GM21447 (cell line): ENCODE measurements around the gene PRKCA.

Experiments
- ATAC-seq: cut with Tn5 transposase; IDR thresholded peaks from one replicate; pipeline ENCODE4 v1.9.1; 2021; ENCODE audit not compliant: unreplicated experiment

PRKCA gene

DNA sequence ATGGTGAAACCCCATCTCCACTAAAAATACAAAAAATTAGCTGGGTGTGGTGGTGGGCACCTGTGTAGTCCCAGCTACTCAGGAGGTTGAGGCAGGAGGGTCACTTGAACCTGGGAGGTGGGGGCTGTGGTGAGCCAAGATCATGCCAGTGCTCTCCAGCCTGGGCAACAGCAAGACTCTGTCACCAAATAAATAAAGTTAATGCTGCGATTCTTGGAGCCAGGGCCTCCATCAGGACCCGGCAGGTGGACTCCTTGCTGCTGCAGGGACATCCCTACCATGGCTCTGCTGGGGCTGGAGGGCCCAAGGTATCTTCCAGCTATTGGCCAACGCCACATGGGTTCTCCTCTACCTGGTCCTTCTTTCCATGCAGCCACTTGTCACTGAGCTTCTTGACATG lies 450.0 kb downstream of the PRKCA start:
- ATAC-seq: no peak

DNA sequence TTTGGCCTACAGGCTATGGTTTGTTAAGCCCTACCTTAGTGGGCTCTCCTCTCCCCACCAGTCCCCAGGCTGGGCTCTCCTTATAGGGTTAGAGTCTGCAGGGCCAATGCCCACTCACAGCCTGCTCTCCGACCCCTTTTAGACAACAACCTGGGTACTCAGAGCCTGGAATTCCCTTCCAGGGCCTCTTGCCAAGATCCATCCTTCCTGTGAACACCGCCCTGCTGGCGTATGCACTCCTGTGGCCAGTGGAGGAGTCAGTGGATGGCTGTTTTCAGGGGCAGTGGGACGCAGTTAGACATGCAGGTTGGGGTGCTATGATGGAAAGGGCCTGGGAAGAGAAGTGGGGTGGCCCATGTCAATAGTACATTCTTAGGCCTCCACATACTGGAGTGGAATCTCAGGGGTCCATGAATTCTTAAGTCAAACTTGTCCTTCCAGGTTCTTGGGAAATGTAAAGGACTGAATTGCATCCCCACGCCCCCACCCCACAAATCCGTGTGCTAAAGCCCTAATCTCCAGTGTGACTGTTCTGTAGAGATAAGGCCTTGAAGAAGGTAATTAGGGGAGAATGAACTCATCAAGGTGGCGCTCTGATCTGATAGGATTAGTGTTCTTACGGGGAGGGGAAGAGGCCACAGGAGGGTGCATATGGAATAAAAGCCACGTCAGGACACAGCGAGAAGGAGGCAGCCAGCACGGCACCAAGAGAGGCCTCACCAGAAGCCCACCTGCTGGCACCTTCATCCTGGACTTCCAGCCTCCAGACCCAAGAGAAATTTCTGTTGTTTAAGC lies 450.9 kb downstream of the PRKCA start:
- ATAC-seq: no peak

DNA sequence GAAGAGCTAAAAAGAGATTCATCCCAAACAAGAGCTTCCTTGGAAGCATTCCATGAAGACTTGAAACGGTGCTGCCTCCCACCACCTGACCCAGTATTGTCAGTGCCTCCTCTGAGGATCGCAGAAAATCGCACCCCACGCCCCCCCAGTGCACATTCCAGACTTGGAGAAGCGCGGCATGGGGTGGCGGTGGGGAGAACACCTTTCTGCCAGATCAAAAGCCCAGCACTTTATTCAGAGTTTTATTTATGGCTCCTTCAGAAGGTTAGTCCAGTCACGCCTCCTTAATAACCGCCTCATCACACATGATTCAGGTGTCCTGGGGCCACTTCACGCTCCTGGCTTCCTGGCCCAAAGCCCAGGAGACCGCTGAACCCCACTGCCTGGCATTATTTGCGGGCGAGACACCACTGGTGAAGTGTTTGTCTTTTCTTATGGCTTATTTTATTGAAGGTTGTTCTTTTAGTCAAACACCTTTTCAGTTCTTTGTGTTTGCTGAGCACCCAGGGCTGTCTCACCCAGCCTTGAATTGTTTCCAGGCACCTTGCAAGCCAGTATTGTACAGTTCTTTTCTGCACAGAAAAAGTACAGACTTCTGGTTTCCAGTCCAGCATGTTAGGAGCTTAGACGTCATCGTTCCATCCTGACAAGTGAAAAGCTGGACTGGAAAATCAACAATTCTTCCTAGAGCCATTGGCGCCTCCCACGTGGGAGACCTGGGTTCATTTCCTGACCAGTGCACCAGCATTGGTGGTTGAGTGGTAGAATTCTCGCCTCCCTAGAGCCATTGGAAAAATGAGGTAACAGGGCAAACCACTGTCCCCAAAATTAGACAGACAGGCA lies 452.9 kb downstream of the PRKCA start:
- ATAC-seq: no peak

DNA sequence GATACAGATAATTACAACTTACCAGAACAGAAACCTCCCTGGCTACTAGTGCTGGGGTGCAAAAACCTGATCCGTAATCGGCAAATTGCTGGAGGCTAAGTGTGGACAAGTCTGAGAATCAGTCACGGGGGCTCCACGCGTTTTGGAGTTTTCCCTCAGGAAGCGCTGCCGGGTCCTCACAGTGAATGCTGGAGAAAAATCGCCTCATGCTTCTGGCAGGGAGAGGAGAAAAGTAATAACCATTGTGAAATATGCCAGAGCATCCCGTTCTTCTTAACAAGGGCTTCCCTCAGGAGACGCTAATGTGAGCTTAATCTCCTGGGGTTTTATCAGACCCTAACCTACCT lies 453.5 kb downstream of the PRKCA start:
- no peak for ATAC-seq

DNA sequence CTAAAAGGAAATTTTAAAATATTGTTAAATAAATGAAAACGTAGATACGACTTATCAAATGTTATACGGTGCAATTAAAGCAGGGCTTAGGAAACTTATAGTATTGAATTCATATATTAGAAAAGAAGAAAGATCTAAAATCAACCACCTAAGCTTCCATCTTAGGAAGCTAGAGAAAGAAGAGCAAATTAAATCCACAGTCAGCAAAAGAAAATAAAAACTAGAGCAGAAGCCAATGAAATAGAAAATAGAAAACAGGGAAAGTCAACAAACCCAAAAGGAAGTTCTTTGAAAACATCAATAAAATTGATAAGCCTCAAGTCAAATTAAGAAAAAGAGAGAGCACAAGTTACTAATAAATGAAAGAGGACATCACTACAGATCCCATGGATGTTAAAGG lies 457.9 kb downstream of the PRKCA start:
- ATAC-seq: no peak

DNA sequence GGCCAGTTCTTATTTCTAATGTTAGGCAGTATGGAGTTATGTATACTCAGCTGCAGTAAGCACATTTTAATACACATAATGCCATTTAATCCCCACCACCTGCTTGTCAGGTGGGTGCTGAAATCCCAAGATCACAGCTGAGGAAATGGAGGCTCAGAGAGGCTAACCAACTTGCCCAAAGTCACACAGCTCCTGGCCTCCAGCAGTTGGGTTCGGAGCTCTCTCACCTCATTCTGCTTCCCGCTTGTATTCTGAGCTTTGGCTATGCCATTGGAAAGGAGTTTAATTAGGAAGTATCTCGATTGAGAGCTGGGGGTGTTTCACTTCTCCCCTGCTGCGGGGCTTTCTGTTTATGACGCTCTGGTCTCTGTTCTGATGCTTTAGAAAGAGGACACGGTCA lies 459.9 kb downstream of the PRKCA start:
- ATAC-seq: no peak

DNA sequence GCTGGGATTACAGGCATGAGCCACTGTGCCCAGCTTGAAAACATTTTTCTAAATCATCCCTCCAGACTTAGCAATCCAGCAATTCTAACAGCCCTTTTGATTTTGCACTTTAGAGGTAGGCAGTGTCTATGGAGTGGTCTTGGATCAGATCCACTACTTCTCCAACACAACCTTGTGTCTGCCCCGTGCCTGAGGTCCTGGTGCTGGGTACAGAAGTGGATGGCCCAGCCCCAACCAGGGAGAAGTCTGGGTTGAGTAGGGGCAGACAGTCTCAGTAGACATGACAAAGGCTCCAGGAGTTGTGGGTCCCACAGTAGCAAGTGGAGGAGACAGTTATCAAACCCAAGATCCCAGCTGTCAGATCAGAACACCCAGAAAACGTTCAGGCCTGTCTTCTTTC lies 460.6 kb downstream of the PRKCA start:
- no peak for ATAC-seq

DNA sequence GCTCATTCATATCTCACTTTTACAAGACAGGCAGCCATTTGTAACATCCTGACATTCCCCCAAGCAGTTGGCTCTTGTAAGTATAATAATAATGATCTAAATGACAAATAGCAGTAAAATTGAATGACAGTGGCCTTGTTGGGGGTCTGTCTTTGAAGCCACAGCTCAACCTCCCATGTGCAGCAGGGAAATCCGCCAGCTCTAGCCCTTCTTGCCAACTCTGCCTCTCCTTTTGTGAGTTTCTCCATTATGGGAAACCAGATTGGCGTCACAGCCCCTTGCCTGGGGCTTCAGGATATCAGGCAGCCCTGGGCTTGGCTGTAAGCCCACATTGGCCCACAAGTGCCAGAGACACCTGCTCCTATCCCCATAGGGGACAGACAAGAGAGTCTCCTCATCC lies 462.1 kb downstream of the PRKCA start:
- no peak for ATAC-seq

DNA sequence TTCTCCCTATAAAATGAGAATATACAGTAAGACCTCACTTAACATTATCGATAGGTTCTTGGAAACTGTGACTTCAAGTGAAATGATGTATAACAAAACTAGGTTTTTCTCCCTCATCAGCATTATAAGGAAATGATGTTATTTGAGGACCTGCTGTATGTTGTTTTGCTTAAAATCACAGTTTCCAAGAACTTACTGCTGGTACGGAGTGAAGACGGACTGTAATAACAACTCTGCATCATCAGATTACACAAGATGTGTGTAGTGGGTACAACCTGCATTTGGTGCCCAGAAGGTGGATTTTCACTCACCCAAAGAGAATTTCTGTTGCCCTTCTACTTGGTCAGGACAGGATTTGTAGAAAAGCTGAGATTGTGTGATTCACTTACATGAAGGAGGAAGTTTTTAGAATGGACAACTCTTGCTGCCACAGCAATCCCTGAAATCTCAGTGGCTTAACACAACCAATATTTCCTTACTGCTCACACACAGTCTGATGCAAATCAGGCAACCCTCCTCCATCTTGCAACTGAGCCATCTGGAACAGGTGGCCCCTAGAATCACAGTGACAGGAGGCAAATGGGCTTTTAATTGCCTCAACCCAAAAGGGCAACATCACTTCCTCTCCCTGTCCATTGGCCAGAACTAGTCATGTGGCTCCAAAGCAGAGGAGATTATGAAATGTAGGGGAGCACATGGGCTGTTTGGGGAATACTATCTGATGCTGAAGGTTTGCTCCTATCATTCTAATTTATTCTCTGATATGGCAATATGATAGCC lies 464.9 kb downstream of the PRKCA start:
- ATAC-seq: no peak

DNA sequence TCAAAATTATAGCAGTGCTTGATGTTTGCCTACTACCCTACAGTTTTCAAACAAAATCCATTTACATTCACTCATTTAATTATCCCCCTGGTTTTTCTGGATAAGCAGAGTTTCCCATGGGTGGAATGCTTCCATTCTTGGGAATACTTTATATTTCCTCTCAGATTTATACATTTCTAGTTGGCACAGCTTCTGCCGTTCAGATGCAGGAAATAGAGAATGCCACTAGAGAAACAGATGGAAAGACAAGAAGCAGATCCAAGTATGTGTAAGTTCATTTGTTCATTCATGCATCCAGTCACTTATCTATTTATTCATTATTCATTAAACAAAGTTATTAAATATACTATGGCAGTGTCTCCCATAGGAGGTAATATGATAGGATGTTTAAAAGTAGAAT lies 467.5 kb downstream of the PRKCA start:
- no peak for ATAC-seq

DNA sequence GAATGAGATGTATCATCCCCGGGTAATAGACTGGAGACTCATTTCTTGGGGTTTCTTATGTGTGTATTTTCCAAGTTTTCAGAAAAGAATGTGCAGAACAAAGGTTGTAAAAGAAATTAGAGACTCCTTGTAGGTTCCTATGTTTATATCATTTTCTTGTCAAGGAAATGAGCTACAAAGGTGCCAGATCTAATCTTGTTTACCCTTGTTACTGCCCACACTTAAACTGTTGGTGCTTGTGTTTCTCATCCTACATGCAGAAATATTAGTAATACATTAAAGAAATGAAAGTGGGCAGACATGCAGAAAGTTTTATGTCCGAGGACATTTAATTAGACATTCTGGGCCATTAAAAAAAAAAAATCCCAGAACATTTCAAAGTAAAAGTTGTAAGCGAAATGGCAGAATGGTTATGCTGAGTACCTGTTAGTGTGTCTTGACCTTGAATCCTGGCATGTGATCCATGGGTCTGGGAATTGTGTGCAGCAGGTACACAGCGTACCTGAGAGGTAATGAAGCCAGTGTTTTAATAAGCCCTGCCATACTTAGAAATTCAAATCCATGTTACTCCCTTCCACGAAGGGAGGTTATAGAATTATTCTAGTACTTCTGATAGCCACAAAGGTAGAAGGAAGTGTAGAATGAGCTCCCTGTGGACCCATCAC lies 469.9 kb downstream of the PRKCA start:
- no peak for ATAC-seq

DNA sequence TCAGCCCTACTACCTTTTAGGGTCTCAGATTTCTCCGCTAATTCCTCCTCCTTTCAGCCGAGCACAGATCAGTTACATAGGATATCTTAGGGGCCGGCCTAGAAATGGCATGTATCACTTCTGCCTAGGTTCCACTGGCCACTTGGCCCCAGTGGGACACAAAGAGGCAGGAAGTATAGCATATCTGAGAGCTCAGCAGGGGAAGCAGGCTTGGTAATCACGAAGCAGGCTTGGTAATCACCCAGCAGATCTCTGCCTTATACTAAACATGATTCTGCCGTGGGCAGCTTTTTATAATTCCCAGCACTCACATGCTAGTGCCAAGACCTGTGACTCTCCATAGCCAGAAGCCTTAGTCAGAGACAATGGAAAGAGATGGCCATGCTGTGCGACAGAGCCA lies 472.9 kb downstream of the PRKCA start:
- ATAC-seq: no peak

DNA sequence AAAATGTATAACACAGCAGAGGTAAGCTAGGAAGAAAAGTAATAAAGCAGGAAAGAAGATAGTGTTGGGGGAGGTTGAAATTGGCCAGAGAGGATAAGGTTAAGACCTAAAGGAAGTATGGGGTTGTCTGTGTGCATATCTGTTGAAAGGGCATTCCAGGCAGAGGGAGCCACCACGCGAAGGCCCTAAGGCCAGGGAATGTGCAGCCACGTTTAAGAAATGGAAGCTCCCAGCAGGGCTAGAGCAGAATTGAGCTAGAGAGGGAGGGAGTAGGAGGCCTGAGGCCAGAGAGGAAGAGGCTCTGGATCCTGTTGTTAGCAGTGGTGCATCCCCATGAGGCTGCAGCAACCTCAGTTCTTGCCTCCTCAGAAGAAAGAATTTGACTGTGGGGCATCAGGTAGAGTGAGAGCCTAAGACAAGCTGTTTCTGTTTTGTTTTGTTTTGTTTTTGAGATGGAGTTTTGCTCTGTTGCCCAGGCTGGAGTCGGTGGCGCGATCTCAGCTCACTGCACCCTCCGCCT lies 473.5 kb downstream of the PRKCA start:
- no peak for ATAC-seq

DNA sequence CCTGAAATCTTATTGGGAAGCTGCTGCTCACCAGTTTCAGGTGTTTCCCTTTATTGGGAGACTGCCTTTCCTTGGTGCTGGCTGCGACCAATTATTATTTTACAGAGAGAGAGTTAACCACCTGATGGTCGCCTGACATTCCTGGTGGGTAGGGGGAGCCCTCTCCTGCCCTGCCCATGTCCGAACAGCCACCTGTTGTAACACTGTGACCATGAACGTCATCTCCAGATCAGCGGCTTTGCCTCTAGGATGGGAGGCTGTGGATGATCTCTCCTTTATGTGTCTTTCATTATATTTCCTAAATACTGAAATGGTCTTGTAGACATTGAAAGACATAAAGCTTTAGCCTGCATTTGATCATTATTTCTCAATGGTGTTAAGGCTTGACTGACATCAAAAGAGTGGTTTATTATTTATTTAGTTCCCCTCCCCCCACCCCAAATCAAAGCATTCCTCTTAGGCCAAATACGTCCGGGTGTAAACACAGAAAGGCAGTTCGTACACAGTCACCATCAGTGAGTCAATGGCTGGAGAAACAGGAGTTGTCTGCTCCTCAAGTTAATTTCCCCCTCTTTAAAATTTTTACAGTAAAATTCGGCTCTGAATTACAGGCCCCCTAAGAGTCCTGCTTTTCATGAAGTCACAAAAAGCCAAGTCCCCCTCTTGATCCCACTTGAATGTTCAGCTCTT lies 474.7 kb downstream of the PRKCA start:
- no peak for ATAC-seq

DNA sequence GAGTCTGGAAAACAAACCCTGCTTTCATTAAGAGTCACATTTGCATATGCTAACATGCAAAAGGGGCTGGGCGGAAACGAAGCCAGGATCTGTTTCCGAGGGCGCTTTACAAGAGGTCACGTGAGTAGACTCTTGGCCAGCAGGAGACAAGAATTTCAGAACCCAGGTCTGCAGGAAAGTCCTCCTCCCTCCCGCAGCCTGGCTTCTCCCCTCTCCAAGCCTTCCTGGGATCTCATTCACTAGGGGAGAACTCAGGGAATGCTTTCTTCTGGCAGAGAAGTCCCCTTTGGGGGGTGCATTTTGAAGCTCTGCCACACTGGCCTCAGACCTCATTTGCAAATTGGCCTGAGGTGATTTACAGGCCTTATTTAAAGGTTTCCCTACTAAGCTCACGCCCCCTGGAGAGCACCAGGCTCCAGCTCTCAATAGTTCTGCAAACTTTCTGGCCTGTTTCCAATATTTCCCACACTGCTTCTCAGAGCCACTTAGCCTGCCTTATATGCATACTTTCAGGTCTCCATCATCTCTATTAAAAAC lies 475.3 kb downstream of the PRKCA start:
- ATAC-seq: no peak

DNA sequence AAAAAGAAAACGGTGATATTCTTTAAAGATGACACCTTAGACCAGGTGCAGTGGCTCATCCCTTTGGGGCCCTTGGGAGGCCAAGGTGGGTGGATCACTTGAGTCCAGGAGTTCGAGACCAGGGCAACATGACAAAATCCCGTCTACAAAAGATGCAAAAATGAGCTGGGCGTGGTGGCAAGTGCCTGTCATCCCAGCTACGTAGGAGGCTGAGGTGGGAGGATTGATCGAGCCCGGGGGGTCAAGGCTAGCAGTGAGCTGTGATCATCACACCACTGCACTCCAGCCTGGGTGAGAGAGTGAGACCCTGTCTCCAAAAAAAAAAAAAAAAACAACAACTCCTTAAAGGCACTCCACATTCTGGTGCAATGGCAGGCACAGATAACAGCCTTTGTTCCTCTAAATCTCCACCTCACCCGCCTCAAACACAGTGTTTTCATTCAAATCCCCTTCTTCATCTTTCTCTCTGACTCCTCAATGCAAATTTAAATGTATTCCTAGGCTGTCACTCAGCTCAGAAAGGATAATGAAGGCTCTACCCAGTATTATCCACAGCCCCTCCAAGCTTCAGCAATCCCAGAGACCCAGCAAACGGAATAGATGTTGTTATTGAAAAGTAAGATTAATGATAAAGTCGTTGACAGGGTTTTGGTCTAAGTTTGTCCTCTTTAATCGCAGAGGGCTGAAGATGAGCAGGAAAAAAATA lies 476.3 kb downstream of the PRKCA start:
- ATAC-seq: no peak

DNA sequence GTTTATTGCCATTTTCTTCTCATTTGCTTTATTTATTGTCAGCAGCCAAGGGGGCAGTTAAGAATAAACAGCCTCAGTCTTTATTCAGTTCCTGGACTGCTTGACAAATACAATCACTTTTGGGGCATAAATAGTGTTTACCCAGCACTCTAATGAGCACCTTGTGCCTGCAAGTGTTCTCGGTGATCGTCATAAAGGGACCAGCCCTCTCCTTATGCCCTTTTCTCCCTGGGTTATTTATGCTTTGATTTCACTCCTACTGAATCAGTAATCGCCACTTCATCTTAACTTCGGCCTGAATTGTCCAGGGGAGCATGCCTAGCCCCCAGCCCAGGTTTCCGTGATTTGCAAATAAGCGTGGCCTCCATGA lies 476.8 kb downstream of the PRKCA start:
- no peak for ATAC-seq

DNA sequence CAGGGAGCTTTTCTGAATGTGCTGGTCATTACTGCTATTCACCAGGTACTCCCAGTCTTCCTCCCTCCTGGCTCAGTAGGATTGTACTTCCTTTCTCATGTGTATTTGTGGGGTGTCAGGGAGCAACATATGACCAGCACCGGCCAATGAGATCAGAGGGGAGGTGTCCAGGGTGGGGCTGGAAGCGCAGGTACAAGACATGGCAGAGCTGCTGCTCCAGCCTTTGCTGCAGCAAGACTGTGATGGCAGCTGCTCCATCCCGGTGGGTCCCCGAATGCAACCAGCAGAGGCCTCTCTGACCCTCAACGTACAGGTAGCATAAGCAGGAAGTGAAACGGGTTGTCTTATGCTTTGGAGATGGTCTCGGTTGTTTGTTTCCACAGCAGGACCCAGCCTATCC lies 478.7 kb downstream of the PRKCA start:
- ATAC-seq: no peak

DNA sequence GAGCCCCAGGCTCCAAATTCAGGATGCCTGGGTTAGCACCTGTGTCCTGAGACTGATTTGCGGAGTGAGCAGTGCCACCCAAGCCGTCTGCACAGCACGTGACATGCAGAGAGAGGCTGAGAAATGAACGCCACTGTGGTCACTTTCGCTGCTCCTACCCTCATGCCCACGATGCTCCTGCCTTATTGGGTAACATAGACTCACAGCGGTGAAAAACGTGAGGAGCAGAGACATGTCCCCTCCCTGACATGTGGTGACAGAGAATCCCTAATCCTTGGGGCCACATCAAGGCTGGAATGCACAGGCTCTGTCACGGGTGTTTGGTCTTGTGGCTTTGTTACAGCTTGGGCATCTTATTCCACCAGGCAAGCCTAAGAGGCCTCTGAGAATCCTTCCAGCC lies 480.4 kb downstream of the PRKCA start:
- ATAC-seq: no peak
